ENCODE measurements around the gene SPAG9.

DNA sequence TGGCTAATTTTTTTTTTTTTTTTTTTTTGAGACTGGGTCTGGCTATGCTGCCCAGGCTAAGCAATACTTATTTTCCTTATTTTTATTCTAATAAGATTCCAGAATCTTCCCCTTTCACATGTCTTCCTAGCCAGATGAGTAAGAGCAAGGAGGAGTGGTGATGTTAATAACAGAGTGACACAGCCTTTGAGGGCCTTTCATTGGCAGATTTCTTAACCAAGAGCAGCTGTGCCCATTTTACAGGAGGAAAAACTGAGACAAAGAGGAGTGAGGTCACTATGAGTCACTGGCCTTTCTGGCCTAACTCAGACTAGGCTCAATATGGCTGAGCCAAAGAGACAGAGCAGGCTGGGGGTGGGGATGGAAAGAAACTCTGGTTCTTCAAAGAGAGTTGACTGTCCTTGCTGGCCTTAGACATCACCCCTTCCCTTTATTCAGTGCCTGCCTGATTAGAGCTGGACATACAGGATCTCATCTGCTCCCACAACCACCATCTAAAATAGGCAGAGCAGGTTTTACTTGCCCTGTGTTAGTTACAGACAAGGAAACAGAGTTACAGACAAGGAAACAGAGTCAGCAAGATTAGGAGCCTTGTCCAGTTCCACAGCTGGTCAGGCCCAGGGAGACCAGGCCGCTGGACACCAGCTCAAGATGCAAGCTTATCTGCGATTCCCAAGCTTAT lies 204.5 kb downstream of the SPAG9 start:
- no peak for TF ChIP-seq POLR2AphosphoS5 (IDR thresholded peaks at IDR 0.05)
- no peak for TF ChIP-seq CTCF (IDR thresholded peaks at IDR 0.05 in 8 of 11, conservative IDR thresholded peaks at IDR 0.05 in 3 of 11)
